ENCODE results near the gene TM9SF1. TPM values are rescaled to one million over a fixed set of nuclear protein-coding genes. Genes with fewer than 3 reads are reported as not detected.

TM9SF1 gene
- total and polyA plus RNA-seq, 2 of the 13 experiments (the other 11 are each of a cell fraction or from before 2014, with no cell fraction given): 83.2 to 110 TPM

DNA sequence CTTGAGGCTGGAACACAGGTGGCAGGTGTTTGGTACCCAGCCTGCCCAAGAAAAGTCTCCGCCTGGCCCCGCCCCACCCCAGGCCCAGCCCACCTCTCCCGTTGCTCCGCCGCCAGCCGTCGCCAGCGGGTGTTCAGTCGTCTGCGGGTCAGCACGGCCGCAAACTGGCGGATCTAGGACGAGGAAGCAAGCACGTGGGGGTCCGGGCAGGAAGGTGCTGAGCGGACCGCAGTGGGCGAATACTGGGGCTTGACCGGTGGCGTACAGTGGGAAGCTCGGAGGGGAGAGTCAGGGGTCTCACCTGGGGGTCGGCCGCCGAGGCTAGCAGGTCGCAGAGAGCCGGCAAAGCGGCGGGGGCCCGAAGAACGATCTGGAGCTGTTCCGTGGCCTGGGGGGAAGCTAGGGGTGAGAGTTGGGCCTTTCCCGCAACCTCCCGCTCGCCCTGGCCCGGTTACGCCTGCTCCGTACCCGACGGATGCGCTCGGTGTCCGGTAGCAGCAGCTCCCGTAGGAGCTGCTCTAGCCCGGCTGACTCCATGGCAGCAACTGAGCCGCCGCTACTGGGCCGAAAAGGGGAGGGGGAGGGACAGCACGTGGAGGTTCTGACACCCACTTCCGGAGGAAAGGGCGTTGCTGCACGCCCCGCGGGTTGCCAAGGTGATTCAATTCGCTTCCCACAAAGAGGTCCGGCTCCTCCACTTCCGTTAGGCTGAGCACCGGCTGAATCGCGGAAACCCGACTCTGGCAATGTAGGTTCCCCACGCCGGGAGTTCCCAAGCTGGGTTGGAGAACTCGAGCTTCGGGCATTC lies 6.8 kb downstream of the TM9SF1 start, which contains the start of gene IPO4 (continued):
- TF ChIP-seq, protein P1, sequence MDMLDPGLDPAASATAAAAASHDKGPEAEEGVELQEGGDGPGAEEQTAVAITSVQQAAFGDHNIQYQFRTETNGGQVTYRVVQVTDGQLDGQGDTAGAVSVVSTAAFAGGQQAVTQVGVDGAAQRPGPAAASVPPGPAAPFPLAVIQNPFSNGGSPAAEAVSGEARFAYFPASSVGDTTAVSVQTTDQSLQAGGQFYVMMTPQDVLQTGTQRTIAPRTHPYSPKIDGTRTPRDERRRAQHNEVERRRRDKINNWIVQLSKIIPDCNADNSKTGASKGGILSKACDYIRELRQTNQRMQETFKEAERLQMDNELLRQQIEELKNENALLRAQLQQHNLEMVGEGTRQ (IDR thresholded peaks at IDR 0.05; ENCODE audit: low read depth, low read length): peak; percentile 89
- TF ChIP-seq, protein P1 (CRISPR knock-in tag; IDR thresholded peaks at IDR 0.05; ENCODE audit: borderline replicate concordance): peak; percentile 94
- TF ChIP-seq MZF1 (CRISPR knock-in tag; IDR thresholded peaks at IDR 0.05; ENCODE audit: borderline replicate concordance) (peak; percentile 92; the same call in 1 of the 2 replicates), CBX2 (IDR thresholded peaks at IDR 0.05; ENCODE audit: low read depth, low read length) (peak; percentile 80; the same call in 1 of the 2 replicates), CBX2 (CRISPR knock-in tag; IDR thresholded peaks at IDR 0.05; ENCODE audit: low read depth) (peak; percentile 98; the same call in 1 of the 2 replicates), ZNF205 (CRISPR knock-in tag; IDR thresholded peaks at IDR 0.05) (peak; percentile 98), BRCA1 (CRISPR knock-in tag; IDR thresholded peaks at IDR 0.05) (peak; percentile 96), CBX1 (IDR thresholded peaks at IDR 0.05; ENCODE audit: low read depth) (peak; percentile 98), ZNF552 (CRISPR knock-in tag; IDR thresholded peaks at IDR 0.05; ENCODE audit: borderline replicate concordance) (peak; percentile 85), AGO1 (IDR thresholded peaks at IDR 0.05; ENCODE audit: low read depth, low read length, poor library complexity, severe bottlenecking) (peak; percentile 97), AGO2 (optimal IDR thresholded peaks at IDR 0.05; ENCODE audit: low read depth, low read length) (peak; percentile 100), ZC3H4 (CRISPR knock-in tag; IDR thresholded peaks at IDR 0.05; ENCODE audit: borderline replicate concordance) (peak; percentile 82; the same call in 1 of the 2 replicates)
- TF ChIP-seq, protein P2, sequence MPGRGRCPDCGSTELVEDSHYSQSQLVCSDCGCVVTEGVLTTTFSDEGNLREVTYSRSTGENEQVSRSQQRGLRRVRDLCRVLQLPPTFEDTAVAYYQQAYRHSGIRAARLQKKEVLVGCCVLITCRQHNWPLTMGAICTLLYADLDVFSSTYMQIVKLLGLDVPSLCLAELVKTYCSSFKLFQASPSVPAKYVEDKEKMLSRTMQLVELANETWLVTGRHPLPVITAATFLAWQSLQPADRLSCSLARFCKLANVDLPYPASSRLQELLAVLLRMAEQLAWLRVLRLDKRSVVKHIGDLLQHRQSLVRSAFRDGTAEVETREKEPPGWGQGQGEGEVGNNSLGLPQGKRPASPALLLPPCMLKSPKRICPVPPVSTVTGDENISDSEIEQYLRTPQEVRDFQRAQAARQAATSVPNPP (CRISPR knock-in tag; IDR thresholded peaks at IDR 0.05): peak; percentile 98
- TF ChIP-seq, protein P3, sequence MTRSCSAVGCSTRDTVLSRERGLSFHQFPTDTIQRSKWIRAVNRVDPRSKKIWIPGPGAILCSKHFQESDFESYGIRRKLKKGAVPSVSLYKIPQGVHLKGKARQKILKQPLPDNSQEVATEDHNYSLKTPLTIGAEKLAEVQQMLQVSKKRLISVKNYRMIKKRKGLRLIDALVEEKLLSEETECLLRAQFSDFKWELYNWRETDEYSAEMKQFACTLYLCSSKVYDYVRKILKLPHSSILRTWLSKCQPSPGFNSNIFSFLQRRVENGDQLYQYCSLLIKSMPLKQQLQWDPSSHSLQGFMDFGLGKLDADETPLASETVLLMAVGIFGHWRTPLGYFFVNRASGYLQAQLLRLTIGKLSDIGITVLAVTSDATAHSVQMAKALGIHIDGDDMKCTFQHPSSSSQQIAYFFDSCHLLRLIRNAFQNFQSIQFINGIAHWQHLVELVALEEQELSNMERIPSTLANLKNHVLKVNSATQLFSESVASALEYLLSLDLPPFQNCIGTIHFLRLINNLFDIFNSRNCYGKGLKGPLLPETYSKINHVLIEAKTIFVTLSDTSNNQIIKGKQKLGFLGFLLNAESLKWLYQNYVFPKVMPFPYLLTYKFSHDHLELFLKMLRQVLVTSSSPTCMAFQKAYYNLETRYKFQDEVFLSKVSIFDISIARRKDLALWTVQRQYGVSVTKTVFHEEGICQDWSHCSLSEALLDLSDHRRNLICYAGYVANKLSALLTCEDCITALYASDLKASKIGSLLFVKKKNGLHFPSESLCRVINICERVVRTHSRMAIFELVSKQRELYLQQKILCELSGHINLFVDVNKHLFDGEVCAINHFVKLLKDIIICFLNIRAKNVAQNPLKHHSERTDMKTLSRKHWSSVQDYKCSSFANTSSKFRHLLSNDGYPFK (CRISPR knock-in tag; IDR thresholded peaks at IDR 0.05; ENCODE audit: borderline replicate concordance): peak; percentile 96
- TF ChIP-seq, protein P4, sequence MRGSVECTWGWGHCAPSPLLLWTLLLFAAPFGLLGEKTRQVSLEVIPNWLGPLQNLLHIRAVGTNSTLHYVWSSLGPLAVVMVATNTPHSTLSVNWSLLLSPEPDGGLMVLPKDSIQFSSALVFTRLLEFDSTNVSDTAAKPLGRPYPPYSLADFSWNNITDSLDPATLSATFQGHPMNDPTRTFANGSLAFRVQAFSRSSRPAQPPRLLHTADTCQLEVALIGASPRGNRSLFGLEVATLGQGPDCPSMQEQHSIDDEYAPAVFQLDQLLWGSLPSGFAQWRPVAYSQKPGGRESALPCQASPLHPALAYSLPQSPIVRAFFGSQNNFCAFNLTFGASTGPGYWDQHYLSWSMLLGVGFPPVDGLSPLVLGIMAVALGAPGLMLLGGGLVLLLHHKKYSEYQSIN (CRISPR knock-in tag; IDR thresholded peaks at IDR 0.05; ENCODE audit: borderline replicate concordance): no peak
- TF ChIP-seq, protein P5, sequence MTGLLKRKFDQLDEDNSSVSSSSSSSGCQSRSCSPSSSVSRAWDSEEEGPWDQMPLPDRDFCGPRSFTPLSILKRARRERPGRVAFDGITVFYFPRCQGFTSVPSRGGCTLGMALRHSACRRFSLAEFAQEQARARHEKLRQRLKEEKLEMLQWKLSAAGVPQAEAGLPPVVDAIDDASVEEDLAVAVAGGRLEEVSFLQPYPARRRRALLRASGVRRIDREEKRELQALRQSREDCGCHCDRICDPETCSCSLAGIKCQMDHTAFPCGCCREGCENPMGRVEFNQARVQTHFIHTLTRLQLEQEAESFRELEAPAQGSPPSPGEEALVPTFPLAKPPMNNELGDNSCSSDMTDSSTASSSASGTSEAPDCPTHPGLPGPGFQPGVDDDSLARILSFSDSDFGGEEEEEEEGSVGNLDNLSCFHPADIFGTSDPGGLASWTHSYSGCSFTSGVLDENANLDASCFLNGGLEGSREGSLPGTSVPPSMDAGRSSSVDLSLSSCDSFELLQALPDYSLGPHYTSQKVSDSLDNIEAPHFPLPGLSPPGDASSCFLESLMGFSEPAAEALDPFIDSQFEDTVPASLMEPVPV (CRISPR knock-in tag; IDR thresholded peaks at IDR 0.05): peak; percentile 100
- TF ChIP-seq, protein P6, sequence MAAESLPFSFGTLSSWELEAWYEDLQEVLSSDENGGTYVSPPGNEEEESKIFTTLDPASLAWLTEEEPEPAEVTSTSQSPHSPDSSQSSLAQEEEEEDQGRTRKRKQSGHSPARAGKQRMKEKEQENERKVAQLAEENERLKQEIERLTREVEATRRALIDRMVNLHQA (CRISPR knock-in tag; IDR thresholded peaks at IDR 0.05): peak; percentile 29; the same call in 1 of the 2 replicates
